Suppressor macrophage treated with lipopolysaccharide for 4 hours (primary cell): Measurements from ENCODE around the gene NUDT15.
"Not testable (repeated sequence)": the region's sequence is repeated elsewhere in the genome, so short reads cannot be mapped to it uniquely, and the experiment has no call there.

Experiments
- DNase-seq: peaks from one replicate; pipeline ENCODE4 v3.0.0-alpha.2; 2020

NUDT15 gene

GRCh38 chr13:48043789-48044503 lies 6.4 kb downstream of the NUDT15 start:
- no peak for DNase-seq

- no peak for DNase-seq
These were observed 13.0 kb downstream of the NUDT15 start for GRCh38 chr13:48050550-48050949.

GRCh38 chr13:48054601-48055000 lies 17.1 kb downstream of the NUDT15 start:
- no peak for DNase-seq

- no peak for DNase-seq
These were observed 18.2 kb downstream of the NUDT15 start for GRCh38 chr13:48055712-48056111.

- not testable (repeated sequence) for DNase-seq
These were observed 21.0 kb downstream of the NUDT15 start for GRCh38 chr13:48058536-48058935.

- DNase-seq, result not testable (repeated sequence)
These were observed 22.4 kb downstream of the NUDT15 start for GRCh38 chr13:48059951-48060350.

- no peak for DNase-seq
These were observed 28.9 kb downstream of the NUDT15 start for GRCh38 chr13:48066310-48066989.

GRCh38 chr13:48068036-48068435 lies 30.5 kb downstream of the NUDT15 start:
- DNase-seq, result no peak

GRCh38 chr13:48068952-48069351 lies 31.4 kb downstream of the NUDT15 start:
- no peak for DNase-seq

- no peak for DNase-seq
These were observed 32.0 kb downstream of the NUDT15 start for GRCh38 chr13:48069573-48069972.

- no peak for DNase-seq
These were observed 33.4 kb downstream of the NUDT15 start for GRCh38 chr13:48070942-48071341.

GRCh38 chr13:48072304-48072703 lies 34.8 kb downstream of the NUDT15 start:
- no peak for DNase-seq

GRCh38 chr13:48072787-48073186 lies 35.3 kb downstream of the NUDT15 start:
- no peak for DNase-seq

GRCh38 chr13:48074006-48074405 lies 36.5 kb downstream of the NUDT15 start:
- no peak for DNase-seq

- no peak for DNase-seq
These were observed 40.7 kb downstream of the NUDT15 start for GRCh38 chr13:48078251-48078656.

GRCh38 chr13:48081739-48082138 lies 44.2 kb downstream of the NUDT15 start:
- no peak for DNase-seq

GRCh38 chr13:48086272-48086671 lies 48.7 kb downstream of the NUDT15 start:
- DNase-seq, result no peak

- no peak for DNase-seq
These were observed 56.1 kb downstream of the NUDT15 start for GRCh38 chr13:48093588-48093987.

GRCh38 chr13:48094404-48094780 lies 56.9 kb downstream of the NUDT15 start:
- DNase-seq, result peak; percentile 8

- DNase-seq, result peak; percentile 98
These were observed 57.4 kb downstream of the NUDT15 start, which contains the start of gene MED4 for GRCh38 chr13:48094781-48095502. Gene MED4, minus strand, starts transcription at chr13:48095104. Its CDS starts 26 bp downstream, at chr13:48095078.

GRCh38 chr13:48096670-48097069 lies 59.1 kb downstream of the NUDT15 start:
- no peak for DNase-seq
